ENCODE data around the gene PTPN14.
"Not testable (repeated sequence)": the region's sequence is repeated elsewhere in the genome, so short reads cannot be mapped to it uniquely, and the experiment has no call there.

The PTPN14 gene

GRCh38 chr1:214551436-214552173 is at the start of gene PTPN14:
TSS of gene PTPN14 (minus strand) at chr1:214551602. CDS start at chr1:214464803, 86,799 bp downstream.
- no peak for DNase-seq

DNA sequence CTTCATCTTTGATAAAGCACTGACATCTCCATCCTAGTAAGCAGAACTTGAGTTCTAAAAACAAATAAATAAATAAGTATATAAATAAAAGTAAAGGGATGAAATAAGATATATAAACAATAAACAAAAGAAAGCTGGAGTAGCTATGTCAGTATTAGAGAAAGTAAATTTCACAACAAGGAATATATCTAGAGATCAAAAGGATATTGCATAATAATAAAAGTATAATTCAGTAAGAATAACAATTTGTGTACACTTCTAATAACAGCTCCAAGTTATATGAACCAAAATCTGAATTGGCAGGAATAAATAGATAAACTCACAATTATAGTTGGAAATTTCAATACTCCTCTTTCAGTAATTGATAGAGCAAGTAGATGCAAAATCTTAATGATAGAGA is 41.8 kb upstream of the PTPN14 start:
- no peak for DNase-seq

GRCh38 chr1:214591918-214592317 is 40.5 kb upstream of the PTPN14 start:
- not testable (repeated sequence) for DNase-seq

GRCh38 chr1:214590696-214591095 is 39.3 kb upstream of the PTPN14 start:
- DNase-seq = no peak

DNA sequence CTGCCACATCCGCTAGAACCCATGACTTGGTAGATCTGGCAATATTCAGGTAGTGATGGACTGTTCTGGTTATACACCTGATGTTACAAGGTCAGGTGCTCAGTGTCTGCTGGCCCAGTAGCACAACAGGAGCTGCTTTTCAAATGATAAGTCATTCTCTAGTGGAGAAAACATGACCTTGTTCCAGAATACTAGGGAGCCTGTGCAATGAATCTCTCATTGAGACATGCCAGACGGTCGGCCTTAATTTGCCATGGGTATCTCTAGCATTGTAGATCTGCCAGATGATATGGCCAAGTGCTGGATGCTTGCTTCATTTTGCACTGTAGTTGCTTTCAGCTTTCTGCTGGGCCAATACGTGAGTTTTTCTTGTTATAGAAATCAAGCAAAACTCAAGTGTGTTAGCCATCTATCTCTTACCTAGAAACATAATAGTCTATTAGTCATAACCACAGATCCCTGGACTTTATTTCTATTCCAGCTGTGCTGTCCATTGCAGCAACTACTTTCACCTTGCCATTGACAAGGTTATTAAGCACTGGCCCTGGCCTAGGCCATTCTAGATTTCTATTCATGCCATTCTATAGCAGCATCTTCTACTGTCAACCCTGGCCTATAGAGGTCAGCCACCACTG is 37.7 kb upstream of the PTPN14 start:
- no peak for DNase-seq

GRCh38 chr1:214587165-214587564 is 35.8 kb upstream of the PTPN14 start:
- DNase-seq = no peak

DNA sequence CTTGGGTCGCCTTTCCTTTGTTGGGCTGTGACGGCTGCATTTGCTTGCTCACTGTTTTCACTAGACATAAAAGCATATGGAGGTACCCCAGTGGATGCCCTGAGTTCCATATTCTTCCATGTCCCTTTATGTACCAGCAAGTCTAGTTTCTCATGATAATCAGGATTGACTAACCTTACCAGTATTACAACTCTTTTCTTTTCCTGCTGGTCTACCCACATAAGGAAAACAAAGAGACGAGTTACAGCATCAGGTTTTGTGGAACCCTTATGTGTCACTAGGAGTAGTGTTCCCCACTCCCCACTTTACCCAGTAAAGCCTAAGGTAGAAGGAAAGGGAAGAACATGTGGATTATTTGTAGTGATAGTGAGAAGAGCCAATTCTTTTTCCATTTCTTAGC is 35.2 kb upstream of the PTPN14 start:
- DNase-seq = no peak

DNA sequence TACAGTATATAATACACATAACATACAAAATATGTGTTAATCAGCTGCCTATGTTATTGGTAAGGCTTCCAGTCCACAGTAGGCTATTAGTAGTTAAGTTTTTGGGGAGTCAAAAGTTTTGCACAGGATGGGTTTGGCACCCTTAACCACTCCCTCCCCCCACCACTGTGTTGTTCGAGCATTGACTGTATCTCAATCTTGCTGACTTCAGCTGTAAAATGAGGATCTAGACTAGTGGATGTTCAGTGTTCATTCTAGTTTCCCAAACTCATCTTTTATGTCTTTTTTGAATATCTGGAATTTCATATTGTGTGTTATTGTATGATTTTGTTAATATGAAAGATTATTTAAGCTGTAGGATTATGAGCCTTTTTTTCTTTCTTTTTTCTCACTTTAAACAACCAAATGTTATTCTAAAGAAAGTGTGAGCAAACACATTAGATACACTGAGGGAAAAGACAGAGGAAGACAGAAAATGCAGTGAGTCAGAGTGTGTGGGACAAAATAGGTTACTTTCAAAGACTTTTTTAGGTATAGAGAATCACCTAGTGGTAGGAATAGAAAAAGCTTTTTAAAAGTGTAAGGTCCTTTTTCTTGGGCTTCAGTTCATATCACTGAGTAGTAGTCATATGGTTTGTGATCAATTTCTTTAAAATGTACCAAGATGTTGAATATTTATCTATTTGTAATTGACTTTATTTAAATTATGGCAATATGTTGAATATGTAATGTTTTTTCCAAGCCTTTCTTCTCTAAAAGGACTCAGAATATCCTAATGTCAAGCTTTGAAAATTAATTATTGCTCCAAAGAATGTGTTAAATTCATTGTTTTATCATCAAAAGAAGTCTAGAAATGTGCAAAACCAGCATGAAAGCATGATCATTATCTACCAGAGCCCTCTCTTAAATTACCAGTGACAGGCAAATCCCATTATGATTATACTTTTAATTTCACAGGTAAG is 33.7 kb upstream of the PTPN14 start:
- peak; percentile 25 for DNase-seq

- DNase-seq = no peak
Measured at GRCh38 chr1:214583824-214584554, 32.6 kb upstream of the PTPN14 start.

DNA sequence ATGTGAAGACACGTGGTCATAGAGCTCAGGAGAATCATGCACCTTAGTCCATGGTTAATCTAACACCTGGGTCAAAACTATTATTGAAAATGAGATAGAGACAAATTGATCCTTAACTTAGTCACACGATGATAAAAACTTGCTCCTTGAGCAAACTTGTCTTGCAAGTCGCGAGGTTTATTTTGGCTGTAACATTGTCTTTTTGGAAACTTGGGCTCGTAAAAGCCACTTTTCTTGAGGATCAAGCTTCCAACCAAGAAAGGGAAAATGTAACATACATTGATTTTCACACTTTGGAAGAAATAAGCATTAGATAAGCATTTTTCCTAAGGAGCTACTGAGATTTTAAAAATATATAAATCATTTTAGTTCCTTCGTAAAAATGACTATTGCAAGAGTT is 31.7 kb upstream of the PTPN14 start:
- DNase-seq = no peak

DNA sequence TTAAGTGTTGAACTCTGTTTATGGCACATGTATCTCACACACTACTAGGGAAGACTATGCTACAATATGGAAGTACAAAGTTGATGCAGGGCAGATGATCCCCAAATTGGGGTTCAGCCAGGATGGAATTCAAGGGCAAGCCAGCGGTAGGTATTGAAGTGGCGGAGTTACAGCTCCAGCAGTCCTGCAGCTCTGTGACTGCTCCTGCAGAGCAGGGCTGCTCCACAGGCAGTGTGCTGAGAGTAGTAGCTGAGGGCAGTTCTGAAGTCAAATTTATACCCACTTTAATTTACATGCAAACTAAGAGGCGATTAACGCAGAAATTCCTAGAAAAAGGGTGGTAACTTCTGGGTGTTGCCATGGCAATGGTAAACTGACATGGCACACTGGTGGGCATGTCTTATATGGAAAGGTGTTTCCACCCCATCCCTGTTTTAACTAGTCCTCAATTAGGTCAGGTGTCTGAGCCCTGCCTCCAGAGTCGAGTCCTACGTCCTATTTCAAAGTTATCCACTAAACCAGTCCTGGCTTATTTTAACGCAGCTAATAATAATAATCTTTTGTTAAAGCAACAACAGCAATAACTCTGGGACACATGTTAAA is 31.0 kb upstream of the PTPN14 start:
- no peak for DNase-seq

DNA sequence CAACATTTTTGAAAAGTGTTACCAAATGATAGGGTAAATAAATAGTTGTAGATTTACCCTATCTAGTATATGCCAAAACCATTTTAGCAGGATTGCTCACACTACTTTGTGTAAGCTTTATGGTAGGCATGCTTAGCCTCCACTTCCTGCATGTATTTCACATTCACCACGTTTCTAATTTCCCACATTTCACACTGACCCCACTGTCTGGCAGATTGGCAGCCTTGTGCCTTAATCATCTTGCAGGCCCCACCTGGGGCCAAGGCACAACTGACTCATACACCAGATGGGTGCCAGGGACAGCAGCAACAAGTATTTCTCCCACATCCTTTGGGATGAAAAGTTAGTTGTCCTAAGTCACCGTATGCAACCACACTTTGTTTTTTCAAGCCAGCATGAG is 30.4 kb upstream of the PTPN14 start:
- no peak for DNase-seq

DNA sequence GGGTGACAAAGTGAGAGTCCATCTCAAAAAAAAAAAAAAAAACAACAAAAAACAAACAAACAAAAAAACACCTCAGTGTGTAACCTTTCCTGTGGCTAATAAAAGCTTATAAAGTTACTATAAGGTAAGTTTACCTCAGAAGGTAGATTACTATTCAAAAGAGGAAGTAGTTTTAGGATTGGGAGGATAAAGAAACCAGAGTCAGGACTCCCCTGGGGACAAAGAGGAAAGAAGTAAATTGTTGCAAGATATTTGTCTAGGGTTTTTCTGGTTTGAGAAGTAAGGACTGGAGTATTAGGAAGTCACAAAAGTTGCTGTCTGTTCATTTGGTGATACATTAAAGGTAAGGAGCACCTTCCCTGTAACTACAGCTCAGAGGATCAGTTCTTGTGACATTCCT is 27.8 kb upstream of the PTPN14 start:
- DNase-seq = no peak

- not testable (repeated sequence) for DNase-seq
Measured at GRCh38 chr1:214576120-214576519, 24.7 kb upstream of the PTPN14 start.

DNA sequence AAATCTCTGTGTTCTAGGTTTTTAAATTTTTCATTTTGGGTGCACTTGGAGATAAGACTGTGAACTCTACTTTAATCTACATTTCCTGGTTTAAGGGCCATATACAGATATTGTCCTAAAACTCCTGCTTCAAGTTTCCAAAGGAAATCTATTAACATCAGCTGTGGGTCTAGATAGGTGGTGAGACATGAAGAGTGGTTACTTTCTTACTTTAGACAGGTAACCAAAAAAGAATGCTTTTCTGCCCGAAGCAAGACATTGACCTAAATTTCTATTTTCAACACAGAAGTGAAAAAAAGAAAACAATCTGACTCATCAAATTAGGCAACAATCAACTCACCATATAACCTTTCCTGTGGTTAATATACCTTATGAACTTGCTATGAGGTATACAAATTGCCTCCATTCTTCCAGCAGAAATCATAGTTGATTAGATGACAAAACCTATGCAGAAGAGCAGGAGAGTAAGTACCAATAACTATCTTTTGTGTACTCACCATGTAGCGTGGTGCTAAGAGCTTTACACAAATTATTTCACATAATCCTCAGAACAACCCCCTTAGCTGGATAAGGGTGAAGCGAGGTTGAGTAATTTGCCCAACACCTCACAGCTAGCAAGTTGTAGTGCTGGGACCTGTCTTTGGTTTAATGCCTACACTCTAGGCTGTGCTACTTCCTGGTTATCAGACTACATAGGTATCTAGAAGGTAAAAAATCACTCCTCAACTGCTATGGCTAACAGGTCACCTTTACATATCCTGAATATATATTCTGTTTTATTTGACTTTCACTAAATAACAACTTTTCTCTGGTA is 23.4 kb upstream of the PTPN14 start:
- no peak for DNase-seq

DNA sequence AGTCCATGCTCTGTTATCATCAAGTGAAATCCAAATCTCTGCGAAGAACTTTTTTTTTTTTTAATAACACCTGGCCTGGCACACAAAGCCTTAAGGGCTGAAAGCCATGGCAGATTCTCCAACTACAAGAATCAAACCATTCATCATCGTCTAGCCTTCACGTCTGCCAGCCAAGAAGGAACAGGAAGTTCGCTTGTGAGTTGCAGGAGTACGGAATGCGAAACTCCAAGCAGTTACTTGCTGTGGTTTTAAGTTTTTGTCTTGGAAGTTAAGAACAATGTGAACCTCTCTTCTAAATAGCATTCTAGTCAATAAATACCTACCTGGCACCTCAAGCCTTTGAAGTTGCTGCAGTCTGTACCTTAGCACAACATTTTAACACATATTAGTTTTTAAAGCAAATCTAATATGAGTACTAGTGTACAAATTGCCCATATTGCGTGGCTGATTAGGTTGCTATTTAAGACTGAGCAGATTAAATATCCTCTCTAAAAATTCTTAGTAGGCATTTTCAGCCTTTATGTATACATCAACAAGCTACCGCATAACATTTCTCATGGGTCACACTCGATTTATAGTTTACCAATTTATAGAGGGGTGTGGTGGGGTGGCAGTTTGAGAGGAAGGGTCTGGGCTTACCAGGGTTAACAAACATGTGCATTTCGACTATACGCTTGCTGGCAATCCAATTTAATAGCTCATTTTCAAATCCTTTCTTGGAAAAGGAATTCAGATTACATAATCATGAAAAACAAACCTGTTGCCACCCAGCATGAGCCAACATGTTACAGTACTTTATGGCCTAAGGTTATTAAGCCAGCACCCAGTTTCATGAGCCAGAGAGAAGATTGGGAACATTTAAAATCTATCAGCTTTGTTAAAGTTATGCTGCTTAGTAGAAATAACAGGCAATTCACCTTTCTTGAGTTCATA is 22.2 kb upstream of the PTPN14 start:
- no peak for DNase-seq

GRCh38 chr1:214571281-214571680 is 19.9 kb upstream of the PTPN14 start:
- no peak for DNase-seq

DNA sequence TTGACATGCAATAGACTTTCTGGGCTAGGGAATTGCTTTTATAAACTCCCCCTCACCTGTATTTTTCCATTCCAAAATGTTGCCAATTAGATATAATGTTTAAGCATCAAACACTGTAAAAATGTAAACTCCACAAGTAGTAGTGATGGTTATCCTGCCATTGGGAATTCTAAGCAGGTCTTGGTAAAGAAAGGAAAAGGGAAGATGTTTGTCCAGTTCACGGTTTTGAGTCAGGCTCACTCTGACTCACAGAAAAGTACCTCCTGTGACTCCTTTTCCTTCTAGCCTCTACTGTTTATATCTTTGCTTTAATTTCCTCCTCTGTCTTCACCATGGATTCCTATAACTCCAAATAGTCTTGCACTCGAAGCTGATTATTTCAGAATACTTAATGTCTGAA is 19.0 kb upstream of the PTPN14 start:
- DNase-seq = no peak

GRCh38 chr1:214569357-214570004 is 18.1 kb upstream of the PTPN14 start:
- no peak for DNase-seq

DNA sequence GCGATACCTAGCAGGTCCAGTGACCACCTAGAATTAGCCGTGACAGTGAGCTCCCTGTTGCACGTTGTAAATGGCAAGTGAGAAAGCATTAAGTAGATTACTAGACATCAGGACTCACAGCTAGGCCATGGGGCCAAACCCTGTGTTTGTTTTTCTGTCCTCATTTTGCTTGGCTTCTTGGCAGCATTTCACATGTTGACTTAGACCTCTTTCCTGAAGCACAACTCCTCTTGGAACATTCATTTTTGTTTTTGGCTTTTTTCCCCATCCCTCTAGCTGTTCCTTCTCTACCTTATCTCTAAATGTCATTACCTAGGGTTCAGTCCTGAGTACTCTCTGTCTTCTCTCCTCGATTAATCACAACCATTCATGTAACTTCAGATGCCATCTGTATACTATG is 16.9 kb upstream of the PTPN14 start:
- no peak for DNase-seq
